PFSK-1 (cell line): ENCODE measurements around the gene STIM2.

ENCODE experiments used
- POLR2AphosphoS5 ChIP-seq: IDR thresholded peaks from 2 replicates; pipeline ENCODE4 v1.6.1; 2012; ENCODE audit warnings: low read depth, mild to moderate bottlenecking, control low read depth, low read length, moderate library complexity
- REST ChIP-seq, 2 experiments: IDR thresholded peaks; 2 replicates each; pipeline versions ENCODE4 v1.6.1 to v1.8.0; 2011 to 2012; ENCODE audit warnings: low read depth in 2 of 2, low read length in 2 of 2, control low read depth in 1 of 2, inconsistent platforms in 1 of 2, mild to moderate bottlenecking in 1 of 2, moderate library complexity in 1 of 2; ENCODE audit not compliant: insufficient read depth in 1 of 2
- TAF1 ChIP-seq: IDR thresholded peaks from 2 replicates; pipeline ENCODE4 v1.6.1; 2012; ENCODE audit warnings: low read length, control low read depth, borderline replicate concordance; ENCODE audit not compliant: insufficient read depth

DNA sequence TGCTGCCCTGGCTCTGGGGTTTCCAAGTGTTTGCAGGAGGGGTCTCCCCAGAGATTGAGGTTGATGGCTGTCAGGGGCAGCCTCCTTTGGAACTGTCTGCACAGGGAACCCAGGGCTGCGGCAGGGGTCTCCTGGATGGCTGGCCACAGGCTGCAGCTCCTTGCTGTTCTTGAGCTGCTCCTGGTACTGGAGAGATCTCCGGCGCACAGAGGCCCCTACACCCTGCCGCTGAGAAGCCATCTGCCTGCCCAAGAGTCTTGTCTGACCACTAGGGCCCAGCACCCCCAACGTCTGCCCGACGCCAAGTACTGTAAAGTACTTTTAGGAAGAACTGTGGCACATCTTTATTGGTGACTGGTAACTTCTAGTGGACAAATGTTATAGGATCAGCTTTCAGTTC lies 13.5 kb downstream of the STIM2 start:
- TF ChIP-seq TAF1 (no peak), REST (IDR thresholded peaks at IDR 0.05; ENCODE audit: insufficient read depth in 1 of 2, low read depth in 2 of 2, low read length in 2 of 2) (no peak), POLR2AphosphoS5 (no peak)
